ENCODE results near the gene MYO1D. TPM values are rescaled to one million over a fixed set of nuclear protein-coding genes. Genes with fewer than 3 reads are reported as not detected.

Gene MYO1D
- total RNA-seq, 2 donors from 2014 or later, result 238 to 382 TPM

DNA sequence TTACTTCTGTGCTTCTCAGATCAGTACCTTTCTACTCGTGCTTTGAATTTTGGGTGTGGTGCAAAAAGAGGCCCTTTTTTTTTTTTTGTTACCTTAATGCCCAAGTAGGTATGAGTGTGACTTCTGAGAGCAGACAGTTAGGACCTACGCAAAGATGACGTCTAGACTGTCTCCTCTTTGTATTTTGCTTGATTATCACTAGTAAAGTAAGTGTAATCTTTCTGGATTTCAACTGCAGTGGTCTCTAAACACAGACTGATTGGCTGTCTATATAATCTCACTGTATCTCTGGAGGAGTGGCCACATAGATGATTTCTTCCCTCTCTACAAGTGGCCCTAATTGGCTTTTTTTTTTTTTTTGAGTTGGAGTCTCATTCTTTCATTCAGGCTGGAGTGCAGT, 401.7 kb downstream of the MYO1D start:
- intact Hi-C loops (cut with DNase I), result loop anchor here (10.0 kb wide), 1 partner anchor 260 kb away; no protein-coding TSS in a partner anchor

DNA sequence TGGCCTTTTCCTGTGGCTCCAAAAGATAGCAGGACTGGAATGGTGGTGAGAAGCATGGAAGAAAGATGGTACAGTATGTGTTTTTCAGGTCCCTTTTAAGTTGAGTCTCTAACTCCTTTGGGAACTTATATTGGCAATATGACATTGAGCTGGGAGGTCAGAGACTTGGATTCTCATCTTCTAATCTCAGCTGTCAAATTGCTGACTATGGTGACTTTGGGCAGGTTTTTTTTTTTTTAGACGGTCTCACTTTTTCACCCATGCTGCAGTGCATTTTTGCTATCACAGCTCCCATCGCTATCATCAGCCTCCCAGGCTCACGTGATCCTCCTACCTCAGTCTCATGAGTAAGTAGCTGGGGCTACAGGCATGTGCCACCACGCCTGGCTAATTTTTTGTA, 405.3 kb downstream of the MYO1D start:
- DNase-seq, result no peak
- no peak for TF ChIP-seq CTCF (IDR thresholded peaks at IDR 0.05)
- H3K4me3 ChIP-seq, result no peak overlapping the region
- peaks cover 11% of the 10 kb centered on the region for H3K36me3 ChIP-seq
- no peaks in the 10 kb centered on the region for H3K9me3 ChIP-seq
- H3K27ac ChIP-seq, result no peak overlapping the region
- no peaks in the 10 kb centered on the region for H3K27me3 ChIP-seq
- intact Hi-C loops (cut with DNase I), result loop anchor here (10.0 kb wide), 1 partner anchor 263 kb away; no protein-coding TSS in a partner anchor
- no peaks in the 10 kb centered on the region for H3K4me1 ChIP-seq
- no peak overlapping the region for H3K9ac ChIP-seq (ENCODE audit: low read depth in 2 of 2, low read length in 2 of 2)

More for the DNA sequence above, 401.7 kb downstream of the MYO1D start:
- no peak overlapping the region for H3K27ac ChIP-seq
- H3K9ac ChIP-seq (ENCODE audit: low read depth in 2 of 2, low read length in 2 of 2), result no peak overlapping the region
- no peaks in the 10 kb centered on the region for H3K4me1 ChIP-seq
- TF ChIP-seq CTCF (IDR thresholded peaks at IDR 0.05), result no peak
- no peaks in the 10 kb centered on the region for H3K27me3 ChIP-seq
- H3K4me3 ChIP-seq, result no peak overlapping the region
- no peak for DNase-seq
- no peaks in the 10 kb centered on the region for H3K9me3 ChIP-seq
- H3K36me3 ChIP-seq, result peaks cover 27% of the 10 kb centered on the region

DNA sequence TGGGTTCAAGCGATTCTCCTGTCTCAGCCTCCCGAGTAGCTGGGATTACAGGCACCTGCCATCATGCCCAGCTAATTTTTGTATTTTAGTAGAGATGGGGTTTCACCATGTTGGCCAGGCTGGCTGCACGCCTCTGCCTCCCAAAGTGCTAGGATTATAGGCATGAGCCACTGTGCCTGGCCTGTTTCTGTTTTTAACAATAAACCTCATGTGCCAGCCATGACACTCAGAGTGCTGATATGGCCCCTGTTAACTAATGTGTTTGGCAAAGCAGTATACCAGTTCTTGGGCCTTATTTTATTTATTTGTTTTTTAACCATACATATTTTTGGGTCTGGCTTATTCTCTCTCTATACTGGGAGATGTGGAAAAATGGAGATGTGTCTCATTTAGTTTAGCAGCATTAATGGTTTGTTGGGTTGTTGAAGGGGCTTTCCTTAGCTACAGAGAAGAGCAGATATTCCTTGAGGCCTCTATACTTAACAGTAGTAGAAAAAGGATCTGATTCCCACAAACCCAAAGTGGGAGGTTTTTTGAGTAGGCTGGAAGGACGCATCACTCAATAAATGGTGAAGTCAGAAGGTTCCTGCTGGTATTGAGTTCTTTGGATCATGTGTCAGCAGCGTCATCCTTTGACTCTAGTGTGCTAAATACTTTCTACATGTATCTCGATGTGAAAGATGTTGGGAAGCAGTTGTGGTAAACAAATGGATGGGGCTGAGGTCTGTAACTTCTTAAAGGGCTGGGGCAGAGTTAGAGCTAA, 406.3 kb downstream of the MYO1D start:
- no peaks in the 10 kb centered on the region for H3K27me3 ChIP-seq
- DNase-seq, result no peak
- no peaks in the 10 kb centered on the region for H3K9me3 ChIP-seq
- H3K36me3 ChIP-seq, result peaks cover 6% of the 10 kb centered on the region
- no peak for TF ChIP-seq CTCF (IDR thresholded peaks at IDR 0.05)
- no peak overlapping the region for H3K9ac ChIP-seq (ENCODE audit: low read depth in 2 of 2, low read length in 2 of 2)
- no peak overlapping the region for H3K27ac ChIP-seq
- intact Hi-C loops (cut with DNase I), result loop anchor here (10.0 kb wide), 1 partner anchor 264 kb away; no protein-coding TSS in a partner anchor
- no peaks in the 10 kb centered on the region for H3K4me1 ChIP-seq
- no peak overlapping the region for H3K4me3 ChIP-seq

GRCh38 chr17:32467949-32468348, 409.0 kb downstream of the MYO1D start:
- no peak overlapping the region for H3K9ac ChIP-seq (ENCODE audit: low read depth in 2 of 2, low read length in 2 of 2)
- no peak overlapping the region for H3K27ac ChIP-seq
- intact Hi-C loops (cut with DNase I), result no loop called here
- TF ChIP-seq CTCF (IDR thresholded peaks at IDR 0.05), result no peak
- H3K36me3 ChIP-seq, result peaks cover 12% of the 10 kb centered on the region
- H3K9me3 ChIP-seq, result no peaks in the 10 kb centered on the region
- no peak for DNase-seq
- no peaks in the 10 kb centered on the region for H3K27me3 ChIP-seq
- no peaks in the 10 kb centered on the region for H3K4me1 ChIP-seq
- H3K4me3 ChIP-seq, result no peak overlapping the region

DNA sequence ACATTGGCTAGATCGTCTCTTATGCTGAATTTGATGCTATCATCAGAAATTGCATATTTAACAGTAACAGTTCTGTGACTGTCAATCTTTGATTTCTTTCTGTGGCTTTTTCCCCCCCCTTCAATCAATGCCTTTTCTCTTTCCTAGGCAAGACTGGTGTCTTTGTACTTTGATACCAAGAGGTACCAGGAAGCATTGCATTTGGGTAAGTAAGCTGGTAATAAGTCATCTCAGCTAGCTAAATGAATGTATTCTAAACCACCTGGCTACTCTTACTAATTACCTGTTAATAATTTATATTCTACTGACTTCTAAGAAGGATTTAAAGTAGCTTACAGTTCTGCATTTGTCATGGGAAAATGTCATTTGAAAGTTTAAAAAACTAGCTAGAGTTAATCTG, 412.6 kb downstream of the MYO1D start:
- DNase-seq, result no peak
- Histone ChIP-seq H3K4me1 (no peaks in the 10 kb centered on the region), H3K27ac (no peak overlapping the region), H3K27me3 (no peaks in the 10 kb centered on the region), H3K36me3 (peaks cover 23% of the 10 kb centered on the region), H3K9ac (ENCODE audit: low read depth in 2 of 2, low read length in 2 of 2) (no peak overlapping the region), H3K4me3 (no peak overlapping the region), H3K9me3 (no peaks in the 10 kb centered on the region)
- no peak for TF ChIP-seq CTCF (IDR thresholded peaks at IDR 0.05)
- intact Hi-C loops (cut with DNase I), result no loop called here
